ENCODE data around the gene KLRC4.
"Not testable (repeated sequence)": the region's sequence is repeated elsewhere in the genome, so short reads cannot be mapped to it uniquely, and the experiment has no call there.

DNA sequence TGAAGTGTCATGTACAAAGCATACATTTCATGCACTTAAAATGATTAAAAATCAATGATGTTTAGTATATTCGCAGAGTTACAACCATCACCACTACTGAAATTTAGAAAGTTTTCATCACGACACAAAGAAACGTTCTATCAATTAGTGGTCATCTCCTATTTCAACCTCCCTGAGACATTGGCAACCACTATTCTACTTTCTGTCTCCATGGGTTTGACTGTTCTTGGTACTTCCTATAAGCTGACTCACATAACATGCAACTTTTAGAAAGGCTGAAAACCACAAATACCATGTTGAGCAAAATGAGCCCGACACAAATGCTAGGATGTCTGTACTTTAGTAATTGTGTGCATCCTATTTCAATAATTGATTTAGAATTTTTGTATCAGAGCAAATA lies 21.1 kb upstream of the KLRC4 start:
- TF ChIP-seq, protein P1, sequence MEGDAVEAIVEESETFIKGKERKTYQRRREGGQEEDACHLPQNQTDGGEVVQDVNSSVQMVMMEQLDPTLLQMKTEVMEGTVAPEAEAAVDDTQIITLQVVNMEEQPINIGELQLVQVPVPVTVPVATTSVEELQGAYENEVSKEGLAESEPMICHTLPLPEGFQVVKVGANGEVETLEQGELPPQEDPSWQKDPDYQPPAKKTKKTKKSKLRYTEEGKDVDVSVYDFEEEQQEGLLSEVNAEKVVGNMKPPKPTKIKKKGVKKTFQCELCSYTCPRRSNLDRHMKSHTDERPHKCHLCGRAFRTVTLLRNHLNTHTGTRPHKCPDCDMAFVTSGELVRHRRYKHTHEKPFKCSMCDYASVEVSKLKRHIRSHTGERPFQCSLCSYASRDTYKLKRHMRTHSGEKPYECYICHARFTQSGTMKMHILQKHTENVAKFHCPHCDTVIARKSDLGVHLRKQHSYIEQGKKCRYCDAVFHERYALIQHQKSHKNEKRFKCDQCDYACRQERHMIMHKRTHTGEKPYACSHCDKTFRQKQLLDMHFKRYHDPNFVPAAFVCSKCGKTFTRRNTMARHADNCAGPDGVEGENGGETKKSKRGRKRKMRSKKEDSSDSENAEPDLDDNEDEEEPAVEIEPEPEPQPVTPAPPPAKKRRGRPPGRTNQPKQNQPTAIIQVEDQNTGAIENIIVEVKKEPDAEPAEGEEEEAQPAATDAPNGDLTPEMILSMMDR (conservative IDR thresholded peaks at IDR 0.05): not testable (repeated sequence)
- TF ChIP-seq ZFX (IDR thresholded peaks at IDR 0.05): not testable (repeated sequence)
